GM19025 (cell line): ENCODE measurements around the gene LRIT2.
A peak's percentile ranks its signal among the peaks of the same experiment; 100 is the strongest.

Source experiments
- ATAC-seq: cut with Tn5 transposase; IDR thresholded peaks from one replicate; pipeline ENCODE4 v1.9.1; 2021; ENCODE audit warnings: mild to moderate bottlenecking, low read depth, moderate library complexity; ENCODE audit not compliant: unreplicated experiment

The LRIT2 gene

DNA sequence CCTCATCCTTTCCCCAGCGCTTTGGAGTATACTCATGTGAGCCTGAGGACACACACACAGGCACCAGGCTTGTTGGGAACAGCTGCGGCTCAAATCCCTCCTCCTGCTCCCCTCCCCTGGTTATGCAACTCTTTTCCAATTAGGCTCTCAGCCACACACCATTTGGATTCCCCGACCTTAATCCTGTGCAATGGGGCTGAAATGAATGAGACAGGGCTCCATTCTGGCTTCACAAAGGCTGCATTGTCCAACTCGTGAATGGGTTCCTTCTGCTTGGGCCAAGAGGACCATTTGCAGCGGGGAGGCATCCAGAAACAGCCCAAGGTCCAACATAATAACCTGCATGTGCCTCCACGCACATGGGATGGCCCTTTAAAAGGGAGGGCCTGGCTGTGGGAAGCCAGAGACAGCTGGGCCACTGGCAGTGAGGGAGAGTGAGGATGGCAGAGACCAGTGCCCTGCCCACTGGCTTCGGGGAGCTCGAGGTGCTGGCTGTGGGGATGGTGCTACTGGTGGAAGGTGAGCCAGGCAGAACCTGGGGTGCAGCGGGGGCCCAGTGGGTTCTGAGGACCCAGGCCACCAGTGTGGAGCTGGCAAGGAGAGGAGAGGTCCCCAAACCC is 19.4 kb upstream of the LRIT2 start, which contains the start of gene RGR:
Gene RGR (plus strand): TSS at position 403 of the 620 bp plus-strand sequence. CDS start 38 bp downstream, at position 441.
- no peak for ATAC-seq

DNA sequence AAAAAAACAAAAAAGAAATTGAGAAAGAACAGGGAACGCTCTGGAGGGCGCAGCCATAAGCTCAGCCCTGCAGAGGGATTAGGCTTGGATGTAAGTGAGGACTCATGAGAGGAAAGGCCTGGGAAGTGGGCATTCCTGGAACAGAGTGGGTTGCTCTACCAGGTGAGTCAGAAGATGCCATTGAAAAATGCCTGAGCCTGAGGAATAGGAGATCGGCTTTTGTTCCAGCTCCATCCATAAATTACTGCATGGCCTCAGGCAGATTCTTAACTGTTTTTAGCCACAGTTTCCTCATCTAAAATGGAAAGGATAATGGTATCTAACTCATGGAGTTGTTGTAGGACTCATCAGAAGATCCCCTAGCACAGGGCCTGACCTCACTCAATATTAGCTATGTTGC is 18.4 kb upstream of the LRIT2 start:
- ATAC-seq: no peak

- no peak for ATAC-seq
Measured at GRCh38 chr10:84241185-84241790, 15.9 kb upstream of the LRIT2 start, which contains the start of gene LRIT1. Gene LRIT1 (minus strand): TSS chr10:84241546. CDS start chr10:84241439, 107 bp downstream.

GRCh38 chr10:84238909-84239308 is 13.6 kb upstream of the LRIT2 start:
- ATAC-seq: no peak

- no peak for ATAC-seq
Measured at GRCh38 chr10:84237199-84238051, 12.1 kb upstream of the LRIT2 start.

DNA sequence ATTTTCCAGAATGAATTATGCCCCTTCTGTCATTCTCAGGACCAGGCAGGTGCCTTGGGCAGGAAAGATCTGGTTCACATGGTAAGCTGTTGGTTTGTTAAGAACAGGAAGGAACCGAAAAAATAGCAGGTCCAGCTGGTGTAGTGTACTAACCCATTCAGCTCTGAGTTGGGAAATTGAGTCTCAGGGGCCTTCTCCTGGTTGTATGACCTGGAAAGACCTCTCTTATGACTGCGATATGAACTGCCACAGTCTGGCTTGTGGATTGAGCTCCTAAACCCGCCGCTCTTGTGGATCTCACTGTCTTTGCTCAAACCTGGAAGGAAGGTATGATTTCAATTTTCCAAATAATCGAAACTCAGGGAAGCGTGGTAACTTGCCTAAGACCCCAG is 11.5 kb upstream of the LRIT2 start:
- no peak for ATAC-seq

- no peak for ATAC-seq
Measured at GRCh38 chr10:84235096-84235495, 9.8 kb upstream of the LRIT2 start.

- no peak for ATAC-seq
Measured at GRCh38 chr10:84234479-84234878, 9.1 kb upstream of the LRIT2 start.

DNA sequence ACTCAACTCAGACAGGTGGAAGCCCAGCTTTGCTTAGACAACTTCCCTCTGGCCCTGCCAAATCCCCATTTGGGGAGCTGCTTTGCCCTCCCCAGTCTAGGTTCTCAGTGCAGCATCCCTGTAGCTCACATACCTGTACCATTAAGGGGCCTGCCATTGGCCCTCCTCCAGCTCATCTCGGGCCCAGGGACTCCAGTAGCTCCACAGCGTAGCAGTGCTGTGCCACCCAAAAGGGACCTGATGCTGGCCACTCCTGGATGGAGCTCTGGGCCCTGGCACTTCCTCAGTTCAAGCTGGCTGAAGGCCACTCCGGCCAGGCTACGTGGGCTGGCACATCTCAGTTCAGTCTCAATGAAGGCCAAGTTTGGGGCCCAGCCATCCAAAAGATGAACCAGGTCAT is 8.6 kb upstream of the LRIT2 start:
- ATAC-seq: no peak

GRCh38 chr10:84232376-84232775 is 7.0 kb upstream of the LRIT2 start:
- ATAC-seq: no peak

DNA sequence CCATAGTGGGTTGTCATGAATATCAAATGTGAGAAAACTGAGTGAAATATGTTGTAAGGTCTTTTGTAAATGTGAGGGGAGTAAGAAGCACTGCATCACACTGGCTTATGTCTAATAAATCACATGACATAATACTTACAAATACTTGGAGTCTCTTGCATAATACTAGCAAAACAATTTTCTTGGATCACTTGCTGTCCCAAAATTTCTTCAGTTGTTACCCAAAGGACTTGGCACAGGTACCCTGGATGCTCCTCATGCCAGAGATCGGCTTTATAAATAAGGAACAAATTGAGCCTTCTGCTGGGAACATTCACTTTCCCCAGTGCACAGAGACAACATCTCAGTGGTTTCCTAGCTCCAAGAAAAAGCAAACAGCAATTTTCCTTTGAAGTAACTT is 5.0 kb upstream of the LRIT2 start:
- no peak for ATAC-seq

DNA sequence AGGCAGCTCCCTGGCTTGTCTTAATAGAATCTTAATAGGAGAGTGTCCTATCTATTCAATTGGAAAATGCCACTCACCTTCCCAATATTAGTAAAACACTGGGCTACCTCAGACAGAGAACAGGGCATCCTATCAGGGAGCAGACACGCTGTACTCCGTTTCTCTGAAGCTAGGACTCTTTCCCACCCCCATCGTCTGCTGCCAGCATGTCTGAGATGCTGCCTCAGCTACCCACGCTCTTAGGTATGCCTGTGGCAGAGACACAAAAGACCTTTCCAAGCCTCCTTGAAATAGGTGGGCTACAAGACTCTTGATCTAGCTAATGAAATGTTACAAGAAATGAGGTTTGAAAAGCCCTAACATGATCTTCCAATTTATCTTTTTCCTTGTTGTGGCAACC is 2.5 kb upstream of the LRIT2 start:
- ATAC-seq: no peak

DNA sequence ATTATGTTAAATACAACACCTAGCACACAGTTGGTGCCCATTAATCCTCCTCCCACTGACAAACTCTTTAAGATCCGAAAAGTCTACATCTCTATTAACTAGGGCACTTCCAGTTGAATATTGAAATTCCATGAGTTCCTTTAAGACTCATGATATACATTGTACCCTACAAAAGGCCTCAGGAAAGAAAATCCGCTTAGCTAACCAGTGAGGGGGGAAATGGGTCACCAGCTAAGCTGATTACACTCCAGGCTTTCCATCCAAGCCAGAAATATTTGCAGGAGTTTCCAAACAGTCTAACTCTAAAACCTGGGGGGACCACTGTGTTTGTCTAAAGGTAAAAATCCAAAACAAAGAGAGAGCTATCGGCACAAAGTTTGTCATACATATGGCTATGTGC is 1.3 kb upstream of the LRIT2 start:
- no peak for ATAC-seq

- ATAC-seq: no peak
Measured at GRCh38 chr10:84224411-84225028, 824 bp downstream of the LRIT2 start.

- ATAC-seq: no peak
Measured at GRCh38 chr10:84221916-84222315, 3.4 kb downstream of the LRIT2 start.

- no peak for ATAC-seq
Measured at GRCh38 chr10:84217746-84218145, 7.6 kb downstream of the LRIT2 start.

DNA sequence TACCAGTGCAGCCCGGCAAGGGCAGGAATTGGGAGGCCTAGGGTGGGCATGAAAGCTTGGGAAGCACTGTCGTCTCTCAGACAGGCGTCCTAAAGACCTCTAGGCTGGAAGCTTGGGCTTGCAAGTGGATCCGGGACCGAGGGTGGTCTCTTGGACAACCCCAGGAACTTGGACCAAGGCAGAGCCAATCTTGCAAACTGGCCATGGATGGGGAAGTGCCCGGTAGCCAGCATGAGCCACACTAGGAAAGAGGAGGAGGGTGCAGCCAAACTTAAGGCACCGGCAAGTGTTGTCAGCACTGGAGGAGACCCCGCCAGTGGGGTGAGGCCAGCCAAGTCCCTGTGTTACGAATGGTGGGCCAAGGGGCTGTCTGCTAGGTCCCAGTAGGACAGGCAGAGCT is 8.5 kb downstream of the LRIT2 start:
- ATAC-seq: no peak

DNA sequence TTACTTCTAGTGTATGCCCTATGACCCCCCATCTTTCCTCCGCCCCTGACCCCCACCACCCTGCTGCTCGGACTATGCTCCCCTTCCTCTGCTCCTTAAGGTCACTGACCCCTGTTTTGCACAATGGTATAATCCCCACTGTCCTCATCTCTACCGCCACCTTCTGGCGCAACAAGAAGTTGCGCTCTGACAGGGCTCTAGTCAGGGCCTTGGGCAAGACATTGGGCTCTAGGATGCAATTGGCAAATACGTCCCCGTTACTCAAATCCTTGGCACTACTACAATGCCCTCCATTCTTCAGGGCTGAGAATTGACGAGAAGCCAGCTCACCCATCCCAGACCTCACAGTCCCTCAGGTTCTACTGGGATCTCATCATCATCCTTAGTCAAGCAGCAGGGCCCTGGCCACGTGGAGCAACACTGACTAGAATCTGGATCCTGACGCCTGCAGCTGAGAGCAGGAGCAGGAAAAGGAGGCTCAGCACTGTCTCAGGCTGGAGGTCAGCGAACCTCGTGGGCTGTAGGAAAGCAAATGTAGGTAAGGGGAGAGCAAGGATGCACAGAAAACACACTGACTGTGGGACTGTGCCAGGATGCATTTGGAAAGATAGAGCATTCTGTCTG is 10.6 kb downstream of the LRIT2 start:
- ATAC-seq: peak; percentile 62

DNA sequence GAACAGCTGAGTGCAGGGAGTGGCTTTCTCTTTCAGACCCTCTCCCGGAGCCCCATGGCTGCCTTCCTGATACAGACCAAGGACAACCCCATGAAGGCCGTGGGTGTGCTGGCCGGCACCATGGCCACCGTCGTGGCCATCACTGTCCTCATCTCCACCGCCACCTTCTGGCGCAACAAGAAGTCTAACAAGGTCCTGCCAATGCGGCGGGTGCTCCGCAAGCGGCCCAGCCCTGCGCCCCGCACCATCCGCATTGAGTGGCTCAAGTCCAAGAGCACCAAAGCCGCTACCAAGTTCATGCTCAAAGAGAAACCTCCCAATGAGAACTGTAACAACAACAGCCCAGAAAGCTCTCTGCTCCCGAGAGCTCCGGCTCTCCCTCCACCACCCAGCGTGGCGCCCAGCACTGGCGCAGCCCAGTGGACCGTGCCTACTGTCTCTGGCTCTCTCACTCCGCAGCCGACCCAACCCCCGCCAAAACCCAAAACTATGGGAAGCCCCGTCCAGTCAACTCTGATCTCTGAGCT is 11.2 kb downstream of the LRIT2 start:
- no peak for ATAC-seq

- ATAC-seq: no peak
Measured at GRCh38 chr10:84213076-84213475, 12.3 kb downstream of the LRIT2 start.
